Endothelial cell of umbilical vein (primary cell): Measurements from ENCODE around the gene LAD1.
A peak's percentile ranks its signal among the peaks of the same experiment; 100 is the strongest.

ENCODE experiments used
- EZH2 ChIP-seq: IDR thresholded peaks from 2 replicates; pipeline ENCODE4 v1.6.1; 2012; ENCODE audit warnings: borderline replicate concordance, low read depth, mild to moderate bottlenecking, moderate library complexity, low read length, inconsistent platforms; ENCODE audit not compliant: severe bottlenecking
- FOS ChIP-seq: IDR thresholded peaks from 2 replicates; pipeline ENCODE4 v1.6.1; 2011; ENCODE audit warnings: mild to moderate bottlenecking, low read length, moderate library complexity, borderline replicate concordance; ENCODE audit not compliant: insufficient read depth
- JUN ChIP-seq: IDR thresholded peaks from 2 replicates; pipeline ENCODE4 v1.6.1; 2011; ENCODE audit warnings: borderline replicate concordance, low read depth; ENCODE audit not compliant: insufficient read length, insufficient read depth
- MYC ChIP-seq: IDR thresholded peaks from one replicate; pipeline ENCODE4 v1.6.1; 2011; ENCODE audit warnings: mild to moderate bottlenecking, low read depth, low read length
- POLR2A ChIP-seq: IDR thresholded peaks from 2 replicates; pipeline ENCODE4 v1.6.1; 2012; ENCODE audit warnings: low read depth, mild to moderate bottlenecking, control low read depth, low read length
- POLR2AphosphoS5 ChIP-seq: IDR thresholded peaks from 2 replicates; pipeline ENCODE4 v1.6.1; 2012; ENCODE audit warnings: low read depth, mild to moderate bottlenecking, control low read depth, low read length, moderate library complexity; ENCODE audit not compliant: insufficient read depth
- TF ChIP-seq, protein P1 (sequence below), 2 donors: IDR thresholded peaks; 1 replicate in 1 of 2; 2 replicates in 1 of 2; pipeline ENCODE4 v1.5.1; 2011; ENCODE audit warnings: low read length in 2 of 2, mild to moderate bottlenecking in 2 of 2, moderate library complexity in 2 of 2, control low read depth in 1 of 2, inconsistent platforms in 1 of 2, low read depth in 1 of 2; ENCODE audit not compliant: insufficient read depth in 1 of 2; ENCODE audit errors: extremely low read depth in 1 of 2
- TF ChIP-seq, protein P2 (sequence below): IDR thresholded peaks from 2 replicates; pipeline ENCODE4 v1.6.1; 2011; ENCODE audit not compliant: insufficient read depth, insufficient read length

DNA sequence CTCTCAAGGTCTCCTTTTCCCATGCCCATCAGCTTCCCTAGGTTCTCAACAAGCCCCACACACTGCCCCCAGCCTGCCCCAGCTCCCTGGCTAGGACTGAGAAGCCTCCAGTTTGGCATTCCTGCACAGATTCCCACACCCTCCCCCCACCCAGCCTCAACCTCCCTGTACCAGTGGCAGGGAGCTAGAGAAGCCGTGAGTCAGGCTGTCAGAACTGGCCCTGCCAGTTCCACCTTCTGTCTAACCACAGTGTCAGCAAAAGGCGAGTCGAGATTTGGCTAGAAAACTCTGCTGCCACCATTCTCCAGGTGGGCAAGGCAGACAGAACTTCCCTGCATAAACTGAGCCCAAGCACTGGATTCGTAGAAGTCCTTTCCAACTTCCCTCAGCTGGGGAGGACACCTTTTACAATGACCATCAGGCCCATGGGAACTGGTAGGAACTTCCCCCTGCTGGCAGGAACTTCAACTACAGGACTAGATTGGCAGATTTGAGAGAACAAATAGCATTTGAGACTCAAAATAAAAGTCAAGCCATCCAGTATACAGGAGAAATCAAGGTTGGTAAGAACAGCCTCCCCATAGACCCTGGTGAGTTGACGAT lies 52.7 kb downstream of the LAD1 start:
- TF ChIP-seq, protein P1, sequence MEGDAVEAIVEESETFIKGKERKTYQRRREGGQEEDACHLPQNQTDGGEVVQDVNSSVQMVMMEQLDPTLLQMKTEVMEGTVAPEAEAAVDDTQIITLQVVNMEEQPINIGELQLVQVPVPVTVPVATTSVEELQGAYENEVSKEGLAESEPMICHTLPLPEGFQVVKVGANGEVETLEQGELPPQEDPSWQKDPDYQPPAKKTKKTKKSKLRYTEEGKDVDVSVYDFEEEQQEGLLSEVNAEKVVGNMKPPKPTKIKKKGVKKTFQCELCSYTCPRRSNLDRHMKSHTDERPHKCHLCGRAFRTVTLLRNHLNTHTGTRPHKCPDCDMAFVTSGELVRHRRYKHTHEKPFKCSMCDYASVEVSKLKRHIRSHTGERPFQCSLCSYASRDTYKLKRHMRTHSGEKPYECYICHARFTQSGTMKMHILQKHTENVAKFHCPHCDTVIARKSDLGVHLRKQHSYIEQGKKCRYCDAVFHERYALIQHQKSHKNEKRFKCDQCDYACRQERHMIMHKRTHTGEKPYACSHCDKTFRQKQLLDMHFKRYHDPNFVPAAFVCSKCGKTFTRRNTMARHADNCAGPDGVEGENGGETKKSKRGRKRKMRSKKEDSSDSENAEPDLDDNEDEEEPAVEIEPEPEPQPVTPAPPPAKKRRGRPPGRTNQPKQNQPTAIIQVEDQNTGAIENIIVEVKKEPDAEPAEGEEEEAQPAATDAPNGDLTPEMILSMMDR (IDR thresholded peaks at IDR 0.05; ENCODE audit: extremely low read depth in 1 of 2, insufficient read depth in 1 of 2, low read depth in 1 of 2, low read length in 2 of 2) = peak; percentile 54 to 56
- TF ChIP-seq MYC (no peak), POLR2A (no peak), EZH2 (no peak), POLR2AphosphoS5 (no peak), FOS (no peak), JUN (no peak)
- TF ChIP-seq, protein P2, sequence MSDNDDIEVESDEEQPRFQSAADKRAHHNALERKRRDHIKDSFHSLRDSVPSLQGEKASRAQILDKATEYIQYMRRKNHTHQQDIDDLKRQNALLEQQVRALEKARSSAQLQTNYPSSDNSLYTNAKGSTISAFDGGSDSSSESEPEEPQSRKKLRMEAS = no peak
